Right cardiac atrium (tissue), 5 donors: ENCODE results near the gene RBM12. TPM values are rescaled to one million over a fixed set of nuclear protein-coding genes. Genes with fewer than 3 reads are reported as not detected.

ENCODE experiments used
- ATAC-seq, 2 donors: fragments of 200-7000 bp; cut with Tn5 transposase; one replicate each; pipeline versions ENCODE4 v1.8.0 to v1.9.1; 2020; ENCODE audit warnings: moderate library complexity in 2 of 2, mild to moderate bottlenecking in 1 of 2
- DNase-seq, 3 donors: peaks; one replicate each; pipeline ENCODE4 v3.0.0-alpha.2; 2020
- H3K27ac ChIP-seq: one replicate; pipeline ENCODE4 v1.5.1; 2013; ENCODE audit warnings: mild to moderate bottlenecking, low read length, control low read depth, moderate library complexity
- H3K27me3 ChIP-seq: one replicate; pipeline ENCODE4 v1.6.1; 2013; ENCODE audit not compliant: control insufficient read depth, insufficient read depth
- H3K4me1 ChIP-seq: one replicate; pipeline ENCODE4 v1.6.1; 2013; ENCODE audit warnings: low read length; ENCODE audit not compliant: control insufficient read depth, insufficient read depth
- H3K4me3 ChIP-seq: one replicate; pipeline ENCODE4 v1.5.1; 2013; ENCODE audit warnings: low read length, control low read depth
- H3K9me3 ChIP-seq: one replicate; pipeline ENCODE4 v1.6.1; 2013; ENCODE audit warnings: low read length; ENCODE audit not compliant: control insufficient read depth
- WGBS: extraction: QIAGEN DNeasy Blood & Tissue Kit; methylation state at CpG from one replicate; pipeline ENCODE4 v1.1.7; 2013; 5-methylcytosine and 5-hydroxymethylcytosine counted together
- intact Hi-C, 4 donors: fragments of 100-400 bp; cut with DNase I; formaldehyde crosslinking; loops; one replicate each; pipeline versions ENCODE4 v1.11.0 to v1.14.0; 2022 to 2023
- polyA plus RNA-seq: library from polyadenylated mRNA; stranded (reverse); fragments of 200-250 nt; gene quantifications from one replicate; pipeline ENCODE4 v1.2.3, GENCODE V29; 2013
- total RNA-seq, 4 donors: library from RNA; stranded (reverse); fragmentation: NEBNext Ultra II Directional; extraction: Animal tissue kit (Norgen Biotek cat#: 25700); gene quantifications; one replicate each; pipeline ENCODE4 v1.2.1, GENCODE V29; 2021
- donor health status: healthy with polysubstance abuse.
- donor health status: DM: no; HTN: yes; CAD: no.
- donor health status: DM: no; HTN: no; CAD: no.
- donor health status: DM: no; HTN: yes; CAD: no; lungs with severe emphysema.
- donor health status: DM: yes; HTN: yes; CAD: no.

The RBM12 gene
- total and polyA plus RNA-seq, 5 donors, result 8.7 to 59.1 (median 49.3) TPM

DNA sequence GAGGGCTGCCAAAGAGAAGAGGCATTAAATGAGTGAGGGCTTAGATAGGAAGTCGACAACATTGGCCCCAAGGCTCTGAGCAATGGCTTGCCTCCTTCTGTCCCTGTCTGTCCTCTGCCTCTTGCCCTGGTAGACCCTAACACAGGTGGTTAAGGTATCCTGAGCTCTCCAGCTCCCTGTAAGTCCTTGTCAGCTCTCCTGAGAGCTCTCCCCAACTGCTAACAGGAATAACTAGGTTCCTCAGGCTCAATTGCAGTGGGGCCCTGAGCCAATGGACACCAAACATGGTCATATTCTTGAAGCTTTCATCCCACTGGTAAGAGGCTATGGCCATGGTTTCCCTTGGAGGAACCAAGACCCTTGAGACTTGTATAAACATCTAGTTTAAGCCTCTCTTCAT lies 5.0 kb upstream of the RBM12 start:
- H3K4me3 ChIP-seq, result no peak overlapping the region
- H3K9me3 ChIP-seq, result no peaks in the 10 kb centered on the region
- no peaks in the 10 kb centered on the region for H3K27me3 ChIP-seq
- intact Hi-C loops, result no loop called here
- no peaks in the 10 kb centered on the region for H3K4me1 ChIP-seq
- 97% methylated on average over 1 of the region's 1 CpG for WGBS
- no peak for DNase-seq
- ATAC-seq, result no peak
- no peak overlapping the region for H3K27ac ChIP-seq

DNA sequence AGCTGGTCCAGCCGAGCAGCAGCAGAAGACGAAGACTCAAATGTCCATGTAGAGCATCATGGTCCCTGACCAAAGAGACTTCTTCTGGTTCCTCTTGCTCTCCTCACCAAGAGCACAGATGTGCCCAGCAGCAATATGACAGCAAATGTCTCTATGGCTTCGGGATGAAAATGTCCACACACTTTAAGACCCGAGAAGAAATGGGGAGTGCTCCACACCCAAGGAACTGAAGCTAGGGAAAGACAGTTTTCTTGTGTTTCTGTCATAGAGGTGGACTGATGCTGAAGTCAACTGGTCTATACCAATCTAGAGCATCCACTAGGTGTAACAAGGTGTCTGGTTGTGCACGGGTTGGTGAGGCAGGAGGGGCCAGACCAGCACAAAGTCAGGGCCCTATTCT lies 4.5 kb upstream of the RBM12 start:
- Histone ChIP-seq H3K9me3 (no peaks in the 10 kb centered on the region), H3K27ac (no peak overlapping the region), H3K27me3 (no peaks in the 10 kb centered on the region), H3K4me3 (no peak overlapping the region), H3K4me1 (no peaks in the 10 kb centered on the region)
- no peak for ATAC-seq
- intact Hi-C loops, result no loop called here
- 95% methylated on average over 5 of the region's 5 CpGs for WGBS
- DNase-seq, result no peak

DNA sequence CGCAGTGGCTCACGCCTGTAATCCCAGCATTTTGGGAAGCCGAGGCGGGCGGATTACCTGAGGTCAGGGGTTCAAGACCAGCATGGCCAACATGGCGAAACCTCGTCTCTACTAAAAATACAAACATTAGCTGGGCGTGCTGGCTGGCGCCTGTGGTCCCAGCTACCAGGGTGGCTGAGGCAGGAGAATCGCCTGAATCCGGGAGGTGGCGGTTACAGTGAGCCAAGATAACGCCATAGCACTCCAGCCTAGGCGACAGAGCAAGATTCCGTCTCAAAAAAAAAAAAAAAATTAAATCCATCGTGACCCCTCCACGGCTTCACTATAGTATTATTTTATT lies 1.2 kb upstream of the RBM12 start:
- H3K27me3 ChIP-seq, result no peaks in the 10 kb centered on the region
- peaks cover 5% of the 10 kb centered on the region for H3K4me1 ChIP-seq
- no peaks in the 10 kb centered on the region for H3K9me3 ChIP-seq
- no peak overlapping the region for H3K4me3 ChIP-seq
- WGBS, result 98% methylated on average over 17 of the region's 17 CpGs
- H3K27ac ChIP-seq, result no peak overlapping the region
- DNase-seq (no peak), ATAC-seq (no peak)
- intact Hi-C loops, result no loop called here

GRCh38 chr20:35663516-35664465 lies 909 bp downstream of the RBM12 start:
- under 1% methylated on average over 28 of the region's 28 CpGs for WGBS
- Histone ChIP-seq H3K4me1 (peaks cover 5% of the 10 kb centered on the region), H3K4me3 (peak overlapping the region; percentile 72), H3K27me3 (no peaks in the 10 kb centered on the region), H3K9me3 (no peaks in the 10 kb centered on the region), H3K27ac (peak overlapping the region; percentile 92)
- intact Hi-C loops, result no loop called here
- DNase-seq (peak in 1 of 3 donors; percentile 27), ATAC-seq (peak; percentile 22 to 33)

GRCh38 chr20:35662551-35662950 lies 2.1 kb downstream of the RBM12 start:
- Histone ChIP-seq H3K27me3 (no peaks in the 10 kb centered on the region), H3K27ac (no peak overlapping the region), H3K9me3 (no peaks in the 10 kb centered on the region), H3K4me3 (peak overlapping the region; percentile 41), H3K4me1 (peaks cover 5% of the 10 kb centered on the region)
- 26% methylated on average over 2 of the region's 2 CpGs for WGBS
- ATAC-seq, result no peak
- intact Hi-C loops, result no loop called here
- no peak for DNase-seq

DNA sequence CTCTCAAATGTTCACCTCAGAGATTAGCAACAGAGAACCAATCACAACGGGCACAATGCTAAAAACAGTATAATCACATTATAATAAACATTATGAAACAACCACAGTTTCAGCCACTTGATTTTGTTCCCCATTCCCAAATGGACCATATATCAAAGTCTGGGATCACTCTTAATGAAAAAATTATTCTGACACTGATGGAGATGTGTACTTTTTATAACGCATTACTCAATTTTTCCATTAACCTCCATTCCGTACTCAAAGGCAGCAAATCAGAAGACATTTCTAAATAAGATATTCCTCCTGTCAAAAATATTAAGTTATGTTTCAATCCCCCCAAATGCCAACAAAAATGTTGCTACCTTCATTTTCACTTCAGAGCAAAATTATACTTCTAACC lies 2.8 kb downstream of the RBM12 start:
- no peaks in the 10 kb centered on the region for H3K9me3 ChIP-seq
- DNase-seq, result no peak
- ATAC-seq, result no peak
- peak overlapping the region; percentile 23 for H3K4me3 ChIP-seq
- intact Hi-C loops, result no loop called here
- 35% methylated on average over 3 of the region's 3 CpGs for WGBS
- H3K27me3 ChIP-seq, result no peaks in the 10 kb centered on the region
- peaks cover 5% of the 10 kb centered on the region for H3K4me1 ChIP-seq
- no peak overlapping the region for H3K27ac ChIP-seq

- H3K27ac ChIP-seq, result no peak overlapping the region
- ATAC-seq, result no peak
- no peaks in the 10 kb centered on the region for H3K9me3 ChIP-seq
- H3K4me3 ChIP-seq, result peak overlapping the region; percentile 23
- WGBS, result 88% methylated on average over 2 of the region's 2 CpGs
- no peak for DNase-seq
- no peaks in the 10 kb centered on the region for H3K27me3 ChIP-seq
- intact Hi-C loops, result no loop called here
- peaks cover 5% of the 10 kb centered on the region for H3K4me1 ChIP-seq
Measured at GRCh38 chr20:35661053-35661452, 3.6 kb downstream of the RBM12 start.

DNA sequence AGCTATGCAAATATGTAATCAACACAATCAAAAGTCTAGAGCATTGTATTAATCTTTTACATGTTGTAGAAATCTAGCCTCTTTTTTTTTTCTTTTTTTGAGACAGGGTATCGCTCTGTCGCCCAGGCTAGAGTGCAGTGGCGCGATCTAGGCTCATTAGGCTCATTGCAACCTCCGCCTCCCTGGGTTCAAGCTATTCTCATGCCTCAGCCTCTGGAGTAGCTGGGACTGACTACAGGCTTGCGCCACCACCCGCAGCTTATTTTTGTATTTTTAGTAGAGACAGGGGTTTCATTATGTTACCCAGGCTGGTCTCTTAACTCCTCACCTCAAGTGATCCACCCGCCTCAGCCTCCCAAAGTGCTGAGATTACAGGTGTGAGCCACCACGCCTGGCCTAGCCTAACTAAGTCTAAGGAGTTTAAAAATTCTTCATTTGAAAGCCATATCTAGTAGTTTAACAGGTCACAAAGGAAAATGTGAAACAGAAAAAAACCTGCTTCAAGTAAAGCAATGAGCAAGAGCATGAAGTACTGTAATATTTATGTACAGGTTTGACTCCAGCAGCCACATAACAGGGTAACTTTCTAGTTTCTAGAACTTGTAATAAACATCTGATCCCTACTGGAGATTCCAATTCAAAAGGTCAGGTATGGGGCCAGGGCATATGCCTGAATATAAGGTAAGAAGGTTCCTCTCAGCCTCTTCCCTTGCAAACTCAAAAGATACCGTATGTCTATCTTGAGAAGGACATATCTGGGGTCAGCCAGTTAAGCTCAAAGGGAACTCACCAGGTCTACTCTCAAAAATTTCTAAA lies 4.4 kb downstream of the RBM12 start:
- ATAC-seq, result no peak
- intact Hi-C loops, result no loop called here
- 90% methylated on average over 10 of the region's 10 CpGs for WGBS
- DNase-seq, result no peak
- Histone ChIP-seq H3K27ac (no peak overlapping the region), H3K4me1 (peaks cover 5% of the 10 kb centered on the region), H3K27me3 (no peaks in the 10 kb centered on the region), H3K4me3 (no peak overlapping the region), H3K9me3 (no peaks in the 10 kb centered on the region)

DNA sequence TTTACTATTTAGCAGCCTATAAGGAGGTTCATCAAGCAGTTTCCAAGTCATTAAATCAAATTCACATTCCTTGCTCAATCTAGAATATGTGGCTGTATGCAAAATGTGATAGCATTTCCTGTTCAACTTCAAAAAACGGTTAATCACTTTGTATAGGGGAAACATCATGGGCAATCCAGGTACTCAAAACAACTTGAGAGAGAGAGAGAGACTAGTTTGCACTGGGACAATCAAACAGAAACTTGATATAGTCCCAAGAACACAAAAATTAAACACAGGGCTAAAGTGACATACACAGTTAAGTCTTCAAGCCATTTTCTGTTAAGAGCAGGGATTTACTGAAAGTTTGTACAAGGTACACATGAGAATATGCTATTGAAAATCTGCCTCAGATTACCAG lies 7.4 kb downstream of the RBM12 start:
- ATAC-seq (no peak), DNase-seq (no peak)
- H3K4me3 ChIP-seq, result no peak overlapping the region
- no peaks in the 10 kb centered on the region for H3K9me3 ChIP-seq
- WGBS, result 21% methylated on average over 1 of the region's 1 CpG
- intact Hi-C loops, result no loop called here
- no peaks in the 10 kb centered on the region for H3K27me3 ChIP-seq
- peaks cover 5% of the 10 kb centered on the region for H3K4me1 ChIP-seq
- H3K27ac ChIP-seq, result no peak overlapping the region

- WGBS, result 93% methylated on average over 9 of the region's 9 CpGs
- ATAC-seq (no peak), DNase-seq (no peak)
- intact Hi-C loops, result no loop called here
- Histone ChIP-seq H3K4me3 (no peak overlapping the region), H3K27ac (no peak overlapping the region), H3K9me3 (no peaks in the 10 kb centered on the region), H3K4me1 (peaks cover 5% of the 10 kb centered on the region), H3K27me3 (no peaks in the 10 kb centered on the region)
Measured at GRCh38 chr20:35654415-35654814, 10.3 kb downstream of the RBM12 start.

DNA sequence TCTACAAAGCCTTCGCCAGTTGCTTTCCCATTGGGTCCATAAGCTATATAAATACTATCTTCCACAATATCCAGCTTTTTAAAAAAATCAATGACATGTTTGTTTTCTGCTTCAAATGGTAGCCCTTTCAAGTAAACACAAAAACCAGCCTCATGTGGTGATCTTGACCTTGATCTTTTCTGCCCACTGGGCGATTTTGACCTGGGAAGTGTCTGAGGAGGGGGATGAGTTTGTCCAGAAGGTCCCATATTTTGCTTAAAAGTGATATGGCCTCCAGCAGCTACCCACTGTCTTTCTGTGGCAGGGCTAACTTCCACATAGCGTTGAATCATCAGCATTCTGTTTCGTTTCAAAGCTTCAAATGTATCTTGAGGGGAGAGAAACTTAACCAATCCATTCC lies 10.8 kb downstream of the RBM12 start:
- Histone ChIP-seq H3K4me1 (peaks cover 5% of the 10 kb centered on the region), H3K27me3 (no peaks in the 10 kb centered on the region), H3K27ac (no peak overlapping the region), H3K9me3 (no peaks in the 10 kb centered on the region), H3K4me3 (no peak overlapping the region)
- intact Hi-C loops, result no loop called here
- no peak for DNase-seq
- 90% methylated on average over 4 of the region's 4 CpGs for WGBS
- no peak for ATAC-seq
